Right lobe of liver (tissue), 6 donors: ENCODE data around the gene POFUT2. TPM values are rescaled to one million over a fixed set of nuclear protein-coding genes. Genes with fewer than 3 reads are reported as not detected.

Experiments
- ATAC-seq, 4 donors: fragments of 200-7000 bp; cut with Tn5 transposase; one replicate each; pipeline ENCODE4 v1.9.1; 2020; ENCODE audit warnings: mild to moderate bottlenecking in 4 of 4, moderate library complexity in 4 of 4
- DNase-seq, 3 donors: peaks; one replicate each; pipeline ENCODE4 v3.0.0-alpha.2; 2020
- H3K27ac ChIP-seq, 3 donors: fragments of 200-600 bp; one replicate each; pipeline ENCODE4 v1.8.0; 2022
- H3K27me3 ChIP-seq, 2 donors: fragments of 200-600 bp; one replicate each; pipeline ENCODE4 v1.8.0; 2022
- H3K36me3 ChIP-seq, 4 donors: fragments of 200-600 bp; sonication (generic) in 1 of 4; one replicate each; pipeline versions ENCODE4 v1.5.1 to v1.8.0; 2017 to 2022; ENCODE audit warnings: control low read depth in 1 of 4
- H3K4me1 ChIP-seq, 4 donors: fragments of 200-600 bp; sonication (generic) in 1 of 4; one replicate each; pipeline versions ENCODE4 v1.5.1 to v1.8.0; 2017 to 2022; ENCODE audit warnings: control low read depth in 1 of 4
- H3K4me3 ChIP-seq, 3 donors: fragments of 200-600 bp; one replicate each; pipeline ENCODE4 v1.8.0; 2022
- H3K9me3 ChIP-seq, 4 donors: fragments of 200-600 bp; sonication (generic) in 1 of 4; one replicate each; pipeline versions ENCODE4 v1.5.1 to v1.8.0; 2017 to 2022; ENCODE audit warnings: control low read depth in 1 of 4
- POLR2A ChIP-seq: fragments of 450-650 bp; IDR thresholded peaks from one replicate; pipeline ENCODE4 v1.6.1; 2017; ENCODE audit warnings: antibody characterized with exemption, mild to moderate bottlenecking
- WGBS: methylation state at CpG from one replicate; pipeline ENCODE4 v1.1.6; 2018; ENCODE audit warnings: low coverage, low lambda C conversion rate; ENCODE audit not compliant: insufficient coverage; ENCODE audit errors: missing lambda C conversion rate; 5-methylcytosine and 5-hydroxymethylcytosine counted together
- intact Hi-C, 2 donors: fragments of 100-400 bp; cut with DNase I; formaldehyde crosslinking; loops; one replicate each; pipeline versions ENCODE4 v1.11.2 to v1.14.1; 2022
- total RNA-seq, 6 experiments: library from RNA; depleted of rRNA in 2 of 6; stranded (reverse); fragments of >200 nt in 2 of 6; fragmentation: NEBNext Ultra II Directional in 3 of 6; extraction: Animal tissue kit (Norgen Biotek cat#: 25700) in 3 of 6; gene quantifications; one replicate each; pipeline versions ENCODE4 v1.1.0 to v1.2.4, GENCODE V29; 2016 to 2023
- TF ChIP-seq, protein P1 (sequence below), 4 donors: fragments of 200-600 bp in 3 of 4; fragments of 450-650 bp in 1 of 4; IDR thresholded peaks; one replicate each; pipeline versions ENCODE4 v1.5.1 to v1.8.0; 2016 to 2022; ENCODE audit warnings: antibody characterized with exemption in 4 of 4, mild to moderate bottlenecking in 2 of 4
- donor health status: DM: no; HTN: yes; CAD: no.
- donor health status: DM: no; HTN: no; CAD: no.
- donor health status: DM: no; HTN: no; CAD: no.
- donor health status: DM: no; HTN: yes; CAD: no.
- donor health status: DM: no; HTN: yes; CAD: no.

The POFUT2 gene
- total RNA-seq, 6 experiments from 2014 or later, result 10.5 to 22.0 (median 13.7) TPM

DNA sequence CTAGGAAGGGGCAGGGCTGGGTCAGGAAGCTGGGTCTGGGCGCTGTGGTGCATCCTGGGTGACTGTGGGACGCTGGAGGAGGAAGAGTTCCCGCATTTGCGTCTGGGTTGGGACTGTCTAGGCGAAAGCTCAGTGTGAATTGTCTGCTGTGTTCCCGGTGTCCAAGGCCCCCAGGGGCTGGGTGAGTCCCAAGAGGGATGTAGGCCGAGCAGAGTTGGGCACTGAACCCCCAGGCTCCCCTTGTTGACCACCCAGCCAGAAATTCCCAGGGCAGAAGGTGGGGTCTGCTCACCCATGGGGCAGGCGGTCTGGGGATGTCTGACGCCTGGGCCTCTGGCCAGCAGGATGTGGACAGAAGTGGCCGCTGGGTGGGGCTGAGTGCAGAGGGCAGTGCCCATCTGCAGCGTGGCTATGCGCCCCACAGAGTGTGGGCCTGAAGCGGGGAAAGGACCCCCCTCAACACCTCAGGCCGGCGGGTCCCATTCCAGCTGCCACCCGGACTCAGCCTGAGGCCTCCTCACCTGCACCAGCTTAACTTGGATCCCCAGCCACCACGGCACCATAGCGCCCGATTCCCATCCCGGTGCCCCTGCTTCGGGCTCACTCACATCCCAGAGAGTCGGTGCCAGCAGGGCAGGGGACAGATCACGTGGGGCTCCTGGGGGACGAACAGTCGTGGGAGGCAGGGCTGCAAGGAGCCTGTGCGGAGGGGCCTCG is 37.0 kb upstream of the POFUT2 start:
- Histone ChIP-seq H3K4me1 (peaks cover 0 to 10% (median 4%) of the 10 kb centered on the region in 4 donors), H3K27me3 (no peaks in the 10 kb centered on the region), H3K9me3 (no peaks in the 10 kb centered on the region), H3K27ac (no peak overlapping the region), H3K36me3 (no peaks in the 10 kb centered on the region), H3K4me3 (no peak overlapping the region)
- ATAC-seq, result peak in 3 of 4 donors; percentile 6 to 48 (median 43)
- peak; percentile 48 to 57 (median 53) for DNase-seq
- WGBS, result 60% methylated on average over 3 of the region's 27 CpGs
- TF ChIP-seq, protein P1, sequence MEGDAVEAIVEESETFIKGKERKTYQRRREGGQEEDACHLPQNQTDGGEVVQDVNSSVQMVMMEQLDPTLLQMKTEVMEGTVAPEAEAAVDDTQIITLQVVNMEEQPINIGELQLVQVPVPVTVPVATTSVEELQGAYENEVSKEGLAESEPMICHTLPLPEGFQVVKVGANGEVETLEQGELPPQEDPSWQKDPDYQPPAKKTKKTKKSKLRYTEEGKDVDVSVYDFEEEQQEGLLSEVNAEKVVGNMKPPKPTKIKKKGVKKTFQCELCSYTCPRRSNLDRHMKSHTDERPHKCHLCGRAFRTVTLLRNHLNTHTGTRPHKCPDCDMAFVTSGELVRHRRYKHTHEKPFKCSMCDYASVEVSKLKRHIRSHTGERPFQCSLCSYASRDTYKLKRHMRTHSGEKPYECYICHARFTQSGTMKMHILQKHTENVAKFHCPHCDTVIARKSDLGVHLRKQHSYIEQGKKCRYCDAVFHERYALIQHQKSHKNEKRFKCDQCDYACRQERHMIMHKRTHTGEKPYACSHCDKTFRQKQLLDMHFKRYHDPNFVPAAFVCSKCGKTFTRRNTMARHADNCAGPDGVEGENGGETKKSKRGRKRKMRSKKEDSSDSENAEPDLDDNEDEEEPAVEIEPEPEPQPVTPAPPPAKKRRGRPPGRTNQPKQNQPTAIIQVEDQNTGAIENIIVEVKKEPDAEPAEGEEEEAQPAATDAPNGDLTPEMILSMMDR (IDR thresholded peaks at IDR 0.05), result no peak
- no peak for TF ChIP-seq POLR2A
- intact Hi-C loops, result no loop called here

DNA sequence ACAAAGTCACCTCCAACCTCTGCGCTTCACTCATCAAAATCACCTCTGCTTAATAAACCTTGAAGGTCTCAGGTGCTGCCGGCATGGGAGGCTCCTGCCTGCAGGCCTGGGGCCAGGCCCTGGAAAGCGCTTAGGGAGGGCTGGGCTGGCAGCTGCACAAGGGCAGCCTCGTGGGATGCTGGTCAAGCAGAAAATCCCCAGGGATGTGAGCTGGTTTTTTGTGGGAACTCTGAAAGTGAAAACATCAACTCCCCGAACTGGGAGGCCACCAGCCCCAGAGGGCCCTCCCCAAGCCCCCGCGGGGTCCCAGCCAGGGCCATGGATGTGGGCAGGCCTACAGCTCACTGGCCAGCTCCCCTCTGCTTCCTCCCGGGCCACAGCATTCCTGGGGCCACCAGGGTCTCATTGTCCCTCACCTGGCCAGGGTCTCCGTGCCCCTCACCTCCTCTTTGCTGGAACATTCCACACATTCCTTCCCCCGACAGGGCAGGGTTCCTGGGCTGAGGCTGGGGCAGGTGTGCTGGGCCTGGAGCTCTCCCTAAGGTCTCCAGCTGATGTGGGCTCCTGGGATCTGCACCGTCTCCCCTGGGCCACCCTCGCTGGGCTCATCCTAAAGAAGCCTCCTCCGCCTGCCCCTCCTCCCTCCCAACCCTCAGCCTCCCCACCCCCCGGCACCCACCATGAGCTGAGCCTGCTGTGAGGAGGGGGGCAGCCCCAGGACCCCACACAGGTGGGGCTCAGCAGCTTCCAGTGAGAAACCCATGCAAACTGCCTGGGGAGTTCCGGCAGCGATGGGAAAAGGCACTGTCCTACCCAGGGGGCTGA is 36.0 kb upstream of the POFUT2 start:
- Histone ChIP-seq H3K27me3 (no peaks in the 10 kb centered on the region), H3K4me3 (no peak overlapping the region), H3K27ac (no peak overlapping the region), H3K9me3 (no peaks in the 10 kb centered on the region), H3K4me1 (peaks cover 0 to 3% (median 0%) of the 10 kb centered on the region in 4 donors), H3K36me3 (no peaks in the 10 kb centered on the region)
- WGBS, result 78% methylated on average over 4 of the region's 16 CpGs
- intact Hi-C loops, result no loop called here
- ATAC-seq (no peak), DNase-seq (peak in 2 of 3 donors; percentile 29 to 36)
- no peak for TF ChIP-seq POLR2A

GRCh38 chr21:45322960-45323461 is 35.3 kb upstream of the POFUT2 start:
- no peak overlapping the region for H3K27ac ChIP-seq
- ATAC-seq (no peak), DNase-seq (peak; percentile 24 to 51 (median 45))
- no peak overlapping the region for H3K4me3 ChIP-seq
- no peaks in the 10 kb centered on the region for H3K36me3 ChIP-seq
- intact Hi-C loops, result no loop called here
- no peaks in the 10 kb centered on the region for H3K27me3 ChIP-seq
- H3K9me3 ChIP-seq, result no peaks in the 10 kb centered on the region
- peaks cover 0 to 6% (median 0%) of the 10 kb centered on the region in 4 donors for H3K4me1 ChIP-seq
- TF ChIP-seq POLR2A, result no peak
- TF ChIP-seq, protein P1 (IDR thresholded peaks at IDR 0.05), result no peak
- 10% methylated on average over 3 of the region's 22 CpGs for WGBS

GRCh38 chr21:45322231-45322959 is 34.7 kb upstream of the POFUT2 start:
- DNase-seq, result peak in 2 of 3 donors; percentile 29 to 37

More at GRCh38 chr21:45322231-45322959, 34.7 kb upstream of the POFUT2 start:
- ATAC-seq, result no peak
- TF ChIP-seq, protein P1 (IDR thresholded peaks at IDR 0.05), result no peak
- TF ChIP-seq POLR2A, result no peak
- H3K36me3 ChIP-seq, result no peaks in the 10 kb centered on the region
- WGBS, result 50% methylated on average over 11 of the region's 24 CpGs
- no peak overlapping the region for H3K27ac ChIP-seq
- H3K9me3 ChIP-seq, result no peaks in the 10 kb centered on the region
- intact Hi-C loops, result no loop called here
- no peaks in the 10 kb centered on the region for H3K27me3 ChIP-seq
- H3K4me1 ChIP-seq, result peaks cover 0 to 6% (median 0%) of the 10 kb centered on the region in 4 donors
- no peak overlapping the region for H3K4me3 ChIP-seq
